Adrenal gland (tissue), 5 donors: Measurements from ENCODE around the gene C16orf96.

Experiments used
- CTCF ChIP-seq, 6 experiments: fragments of 450-650 bp in 4 of 6; fragments of 200-600 bp in 2 of 6; sonication (generic) in 1 of 6; IDR thresholded peaks; 1 replicate in 5 of 6; 2 replicates in 1 of 6; pipeline versions ENCODE4 v1.5.1 to v1.8.0; 2016 to 2021; ENCODE audit warnings: antibody characterized with exemption in 6 of 6, mild to moderate bottlenecking in 2 of 6, moderate library complexity in 1 of 6
- POLR2A ChIP-seq, 2 donors: fragments of 450-650 bp; IDR thresholded peaks; one replicate each; pipeline ENCODE4 v1.6.1; 2017; ENCODE audit warnings: antibody characterized with exemption in 2 of 2, mild to moderate bottlenecking in 2 of 2, moderate library complexity in 1 of 2
- donor health status: DM: no; HTN: no; CAD: no.

DNA sequence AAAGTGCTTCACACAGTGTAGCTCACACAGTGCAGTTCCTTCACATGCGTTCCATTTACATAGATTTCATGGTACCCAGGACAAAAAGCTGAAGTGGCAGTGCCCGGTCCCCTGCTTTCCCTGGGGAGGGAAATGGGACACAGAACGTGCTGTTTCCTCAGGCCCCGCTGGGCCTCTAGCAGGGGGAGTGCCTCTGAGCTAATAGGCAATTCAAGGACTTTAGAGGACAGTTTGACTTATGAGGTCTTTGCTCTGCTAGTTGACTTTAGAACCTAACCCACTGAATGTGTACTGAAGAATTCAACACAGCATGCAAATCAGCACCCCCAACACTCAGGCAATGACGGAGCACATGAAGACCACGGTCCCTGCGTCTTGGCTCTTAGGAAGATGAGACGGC is 24.3 kb upstream of the C16orf96 start:
- TF ChIP-seq CTCF (IDR thresholded peaks at IDR 0.05) = no peak
- TF ChIP-seq POLR2A (IDR thresholded peaks at IDR 0.05) = no peak
